GM12891 (cell line): Measurements from ENCODE around the gene ARHGAP15.

Experiments
- POLR2A ChIP-seq: IDR thresholded peaks from 2 replicates; pipeline ENCODE4 v1.6.1; 2011; ENCODE audit warnings: low read depth, low read length, control low read depth
- POLR2AphosphoS5 ChIP-seq: IDR thresholded peaks from 2 replicates; pipeline ENCODE4 v1.6.1; 2011; ENCODE audit warnings: low read depth, low read length, control low read depth

DNA sequence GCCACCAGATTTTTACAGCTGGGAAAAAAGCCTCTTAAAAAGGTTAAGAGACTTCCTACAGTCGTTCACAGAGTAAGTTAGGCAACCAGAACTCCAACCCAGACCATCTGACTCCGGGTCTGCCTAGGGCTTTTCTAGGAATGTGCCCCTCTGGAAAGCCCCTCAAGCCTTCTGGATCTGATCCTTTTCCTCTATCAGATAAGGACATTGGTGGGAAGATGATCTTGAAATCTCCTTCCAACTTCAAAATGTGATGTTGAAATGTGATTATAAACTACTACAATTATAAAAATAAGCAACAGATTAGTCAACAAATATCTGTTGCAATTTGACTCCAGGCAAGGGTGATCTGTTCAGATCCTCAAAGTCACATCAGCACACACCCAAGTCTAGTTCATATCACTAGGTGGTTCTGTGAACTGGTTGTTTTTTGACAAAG lies 270.4 kb downstream of the ARHGAP15 start:
- TF ChIP-seq POLR2A (no peak), POLR2AphosphoS5 (no peak)
